Stimulated activated CD4-positive, alpha-beta T cell treated with anti-CD3 and anti-CD28 coated beads, TNF-alpha, amount 100 ng/mL, for 1 hour (primary cell): ENCODE results near the gene ATP8A2.

Experiments
- DNase-seq, 3 donors: peaks; one replicate each; pipeline ENCODE4 v3.0.0-alpha.2; 2020; ENCODE audit warnings: low read depth in 3 of 3, low spot score in 1 of 3

Gene ATP8A2

GRCh38 chr13:25844559-25845434 is 473.0 kb downstream of the ATP8A2 start:
- no peak for DNase-seq

DNA sequence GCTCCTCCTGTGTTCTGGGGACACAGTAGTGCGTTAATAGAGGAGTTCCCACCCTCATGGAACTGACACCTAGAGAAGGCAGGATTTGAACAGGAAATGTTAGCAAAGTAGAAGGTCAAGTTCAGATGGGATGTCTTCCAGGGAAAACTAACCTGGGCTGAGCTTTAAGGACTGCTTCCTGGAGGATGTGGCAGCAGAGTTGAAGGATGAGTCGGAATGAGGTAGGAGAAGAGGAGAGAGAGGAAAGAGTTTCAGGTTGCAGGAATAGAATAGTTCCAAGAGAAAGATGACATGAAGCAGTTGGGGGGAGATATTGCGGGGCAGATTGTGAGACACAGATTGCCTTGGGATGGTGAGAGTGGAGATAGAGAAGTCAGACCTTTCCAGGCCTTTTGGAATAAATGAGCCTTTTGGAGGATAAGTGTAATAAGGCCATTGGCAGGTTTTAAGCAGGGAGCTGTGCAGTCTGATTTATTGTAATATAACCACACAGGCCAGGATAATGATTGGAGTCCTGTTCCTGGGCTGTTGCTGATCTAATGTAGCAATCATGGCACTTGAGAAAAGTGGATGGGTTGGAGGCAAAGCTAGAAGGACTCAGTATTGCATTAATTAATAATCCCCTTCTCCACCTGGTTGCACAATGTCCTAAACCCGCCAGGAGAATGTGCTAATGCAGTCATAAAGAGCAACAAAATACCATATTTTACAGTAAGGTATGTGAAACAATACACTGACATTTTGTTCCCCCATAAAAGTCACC is 474.6 kb downstream of the ATP8A2 start:
- no peak for DNase-seq

GRCh38 chr13:25847145-25847544 is 475.4 kb downstream of the ATP8A2 start:
- DNase-seq: no peak

DNA sequence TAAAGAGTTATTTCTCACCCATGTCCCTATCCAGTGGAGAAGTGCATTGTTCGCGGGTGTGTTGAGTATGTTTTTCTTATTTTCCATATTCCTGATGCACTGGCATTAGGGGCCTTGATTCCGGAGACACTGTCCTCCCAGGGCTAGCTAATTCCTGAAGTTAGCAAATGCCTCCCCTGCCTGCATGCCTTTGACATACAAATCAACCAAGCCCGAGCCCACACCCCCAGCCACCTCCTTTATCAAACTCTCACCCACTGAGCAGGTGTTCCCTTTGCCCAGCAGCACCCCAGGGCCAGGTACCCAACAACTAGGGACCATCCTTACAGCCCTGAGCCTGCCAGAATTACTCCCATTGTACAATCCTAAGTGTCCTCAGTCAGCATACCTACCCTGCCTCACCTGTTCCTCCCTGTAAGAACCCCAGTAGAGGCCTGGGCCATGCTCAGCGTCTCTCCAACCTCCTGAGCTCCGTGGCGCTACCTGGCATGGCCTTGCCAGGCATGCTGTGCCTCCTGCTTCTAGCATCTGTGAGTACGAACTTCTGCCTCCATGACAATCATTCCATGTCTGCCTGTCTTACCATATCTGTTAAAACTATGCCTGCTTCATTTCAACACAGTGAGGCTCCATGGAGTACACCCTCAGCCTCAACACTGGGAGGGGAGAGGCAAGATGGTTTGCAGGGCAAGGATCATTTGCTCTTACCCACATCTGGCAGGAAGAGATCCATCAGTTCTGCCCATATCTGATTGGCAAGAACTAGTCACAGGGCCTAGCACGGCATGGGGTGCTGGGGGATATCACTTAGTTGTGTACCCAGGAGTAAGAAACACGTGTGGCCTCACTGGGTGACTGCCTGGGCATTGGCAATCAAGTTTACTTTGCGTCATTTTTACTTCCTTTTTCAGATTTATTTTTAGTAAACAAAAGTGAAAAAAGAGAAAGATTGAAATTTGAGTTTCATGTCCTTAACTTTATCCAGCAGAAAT is 476.2 kb downstream of the ATP8A2 start:
- DNase-seq: no peak

- no peak for DNase-seq
These were observed 477.3 kb downstream of the ATP8A2 start for GRCh38 chr13:25848812-25849745.

DNA sequence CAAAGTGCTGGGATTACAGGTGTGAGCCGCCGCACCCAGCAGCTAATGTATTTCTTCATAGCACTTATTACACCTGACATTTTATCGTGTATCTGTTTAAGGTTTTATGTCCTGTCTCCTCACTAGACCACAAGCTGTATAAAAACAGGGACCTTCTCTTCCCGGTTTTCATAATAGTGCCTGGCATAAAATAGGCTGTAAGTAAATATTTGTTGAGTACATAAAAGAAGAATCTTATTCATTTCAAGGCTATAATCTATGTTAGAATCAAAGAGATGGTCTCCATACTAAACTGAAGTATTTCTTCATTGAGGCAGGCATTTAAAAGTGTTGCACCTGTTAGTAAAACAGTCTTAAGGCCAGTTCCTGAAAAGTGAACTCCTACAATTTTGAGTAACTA is 486.1 kb downstream of the ATP8A2 start:
- no peak for DNase-seq

DNA sequence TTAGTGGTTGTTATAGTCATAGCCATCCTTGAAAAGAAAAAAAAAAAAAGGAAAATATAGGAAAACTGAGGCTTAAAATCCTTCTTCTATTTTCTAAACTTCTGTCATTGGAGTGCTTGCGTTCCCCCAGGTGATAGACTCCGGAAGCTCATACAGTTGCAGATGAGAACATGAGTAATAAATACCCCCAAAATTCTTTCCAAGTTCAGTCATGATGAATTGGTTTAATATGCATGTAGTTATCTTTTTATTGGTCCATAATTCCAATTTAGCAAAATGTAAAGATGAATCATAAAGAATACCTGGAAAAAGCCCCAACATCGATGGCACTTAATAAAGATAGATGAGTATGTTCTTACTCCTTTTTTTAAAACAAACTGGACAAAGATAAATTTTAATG is 487.8 kb downstream of the ATP8A2 start:
- DNase-seq: no peak

GRCh38 chr13:25860265-25860664 is 488.5 kb downstream of the ATP8A2 start:
- DNase-seq: no peak

GRCh38 chr13:25860862-25861261 is 489.1 kb downstream of the ATP8A2 start:
- DNase-seq: no peak

DNA sequence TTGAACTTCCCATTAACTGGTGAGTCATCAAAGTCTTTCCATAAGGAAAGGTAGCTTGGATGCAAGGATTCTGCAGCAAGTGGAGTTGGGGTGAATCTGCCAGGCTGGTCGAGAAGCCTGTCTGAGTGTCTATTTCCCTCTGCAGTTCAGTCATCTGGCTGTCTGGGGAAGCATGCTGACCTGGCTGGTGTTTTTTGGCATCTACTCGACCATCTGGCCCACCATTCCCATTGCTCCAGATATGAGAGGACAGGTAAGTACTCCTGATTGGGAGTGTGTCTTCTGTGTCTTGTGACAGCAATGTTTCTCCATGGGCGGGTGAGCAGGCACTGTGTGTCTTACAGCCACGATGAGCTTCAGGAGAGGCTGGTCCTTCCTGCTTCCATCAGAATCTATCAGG is 490.4 kb downstream of the ATP8A2 start:
- DNase-seq: no peak

DNA sequence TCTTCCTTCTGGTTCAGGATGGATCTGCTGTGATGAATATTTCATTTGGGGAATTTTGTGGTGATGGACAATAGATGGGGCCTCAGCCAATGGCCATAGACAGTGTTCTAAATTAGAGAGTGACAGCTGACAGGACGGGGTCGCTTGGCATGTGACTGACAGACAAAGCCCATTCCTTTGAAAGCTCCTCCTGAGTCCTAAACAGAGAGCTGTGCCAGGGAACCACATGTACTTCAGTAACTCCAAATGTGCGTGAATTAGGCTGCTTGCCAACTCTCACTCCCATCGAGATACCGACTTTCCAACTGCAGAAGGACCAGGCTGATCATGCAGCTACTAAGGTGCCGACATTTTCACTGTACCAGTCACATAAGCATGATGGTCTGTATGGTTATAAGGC is 492.3 kb downstream of the ATP8A2 start:
- no peak for DNase-seq

GRCh38 chr13:25864936-25865335 is 493.2 kb downstream of the ATP8A2 start:
- no peak for DNase-seq

- no peak for DNase-seq
These were observed 493.6 kb downstream of the ATP8A2 start for GRCh38 chr13:25865391-25865790.

DNA sequence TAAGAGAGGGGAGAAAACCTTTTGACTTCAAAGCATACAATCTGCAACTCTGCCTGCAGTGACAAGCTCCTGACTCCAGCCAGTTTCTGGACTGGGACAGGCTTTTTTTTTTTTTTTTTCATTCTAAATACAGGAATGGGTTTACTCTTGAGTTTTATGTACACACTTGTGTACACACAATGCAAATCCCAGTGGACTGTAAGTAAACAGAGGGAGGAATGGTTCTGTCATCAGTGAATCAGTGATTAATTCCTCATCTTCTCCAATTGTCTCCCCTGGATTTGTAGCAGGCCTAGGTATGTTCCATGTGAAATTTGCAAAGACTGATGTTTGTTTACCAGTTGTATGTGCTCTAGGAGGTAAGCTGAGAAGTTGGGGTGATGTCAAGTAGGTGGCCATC is 495.3 kb downstream of the ATP8A2 start:
- no peak for DNase-seq

DNA sequence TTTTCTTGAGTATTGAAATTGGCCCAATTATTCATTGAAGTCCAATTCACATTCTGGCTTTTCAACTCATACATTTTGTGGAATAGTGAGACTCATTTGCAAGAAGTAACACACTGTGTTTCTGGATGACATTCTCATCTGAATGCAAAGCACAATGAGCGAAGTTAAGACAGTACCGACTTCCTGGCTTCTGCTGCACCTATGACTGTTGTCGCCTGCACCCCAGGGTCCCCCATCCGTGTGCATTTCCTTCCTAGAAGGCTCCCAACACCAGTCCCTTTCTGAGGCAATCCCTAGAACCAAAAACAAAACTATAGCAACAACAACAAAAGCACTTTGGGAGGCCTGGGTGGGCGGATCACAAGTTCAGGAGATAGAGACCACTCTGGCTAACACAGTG is 496.7 kb downstream of the ATP8A2 start:
- no peak for DNase-seq

GRCh38 chr13:25869941-25870340 is 498.2 kb downstream of the ATP8A2 start:
- no peak for DNase-seq

GRCh38 chr13:25871389-25872125 is 499.8 kb downstream of the ATP8A2 start:
- DNase-seq: no peak

- no peak for DNase-seq
These were observed 500.9 kb downstream of the ATP8A2 start for GRCh38 chr13:25872481-25873241.

GRCh38 chr13:25873242-25873612 is 501.5 kb downstream of the ATP8A2 start:
- DNase-seq: no peak
